ENCODE data around the gene SLAMF8.

Gene SLAMF8

GRCh38 chr1:159857889-159858288 lies 31.2 kb downstream of the SLAMF8 start:
- TF ChIP-seq, protein P1, sequence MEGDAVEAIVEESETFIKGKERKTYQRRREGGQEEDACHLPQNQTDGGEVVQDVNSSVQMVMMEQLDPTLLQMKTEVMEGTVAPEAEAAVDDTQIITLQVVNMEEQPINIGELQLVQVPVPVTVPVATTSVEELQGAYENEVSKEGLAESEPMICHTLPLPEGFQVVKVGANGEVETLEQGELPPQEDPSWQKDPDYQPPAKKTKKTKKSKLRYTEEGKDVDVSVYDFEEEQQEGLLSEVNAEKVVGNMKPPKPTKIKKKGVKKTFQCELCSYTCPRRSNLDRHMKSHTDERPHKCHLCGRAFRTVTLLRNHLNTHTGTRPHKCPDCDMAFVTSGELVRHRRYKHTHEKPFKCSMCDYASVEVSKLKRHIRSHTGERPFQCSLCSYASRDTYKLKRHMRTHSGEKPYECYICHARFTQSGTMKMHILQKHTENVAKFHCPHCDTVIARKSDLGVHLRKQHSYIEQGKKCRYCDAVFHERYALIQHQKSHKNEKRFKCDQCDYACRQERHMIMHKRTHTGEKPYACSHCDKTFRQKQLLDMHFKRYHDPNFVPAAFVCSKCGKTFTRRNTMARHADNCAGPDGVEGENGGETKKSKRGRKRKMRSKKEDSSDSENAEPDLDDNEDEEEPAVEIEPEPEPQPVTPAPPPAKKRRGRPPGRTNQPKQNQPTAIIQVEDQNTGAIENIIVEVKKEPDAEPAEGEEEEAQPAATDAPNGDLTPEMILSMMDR (IDR thresholded peaks at IDR 0.05; ENCODE audit: borderline replicate concordance, control extremely low read depth, extremely low read depth, insufficient read depth, missing control alignments) = no peak
- no peak for DNase-seq (ENCODE audit: low spot score)
- in situ Hi-C loops (cut with MboI; ENCODE audit: low sequenced_read_pairs, unreplicated experiment) = no loop called here

DNA sequence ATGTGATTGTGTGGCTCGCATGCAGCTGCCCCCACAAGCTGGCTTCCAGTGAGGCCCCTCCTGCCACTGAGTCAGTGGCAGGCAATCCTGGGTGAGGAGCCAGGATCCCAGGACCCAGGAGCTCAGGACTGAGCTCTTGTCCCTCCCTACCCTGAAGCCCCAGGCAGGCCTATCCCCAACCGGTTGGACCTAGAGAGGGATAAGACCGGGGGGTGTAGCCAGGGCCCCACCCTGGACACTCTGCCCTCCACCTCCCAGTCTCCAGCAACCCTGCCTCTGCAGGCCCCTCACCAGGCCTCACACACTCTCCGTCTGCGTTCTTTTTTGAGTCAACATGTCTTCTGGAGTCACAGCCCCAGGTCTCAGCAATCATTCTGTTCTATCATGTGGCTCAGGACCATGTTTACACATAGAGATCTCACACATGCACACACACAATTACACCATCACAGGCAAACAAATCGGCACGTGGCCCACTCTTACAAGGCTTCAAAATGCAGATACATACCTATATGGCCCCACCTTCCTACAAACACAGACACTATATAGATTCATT lies 33.2 kb downstream of the SLAMF8 start:
- DNase-seq (ENCODE audit: low spot score) = no peak
- TF ChIP-seq, protein P1 (IDR thresholded peaks at IDR 0.05; ENCODE audit: borderline replicate concordance, control extremely low read depth, extremely low read depth, insufficient read depth, missing control alignments) = no peak
- in situ Hi-C loops (cut with MboI; ENCODE audit: low sequenced_read_pairs, unreplicated experiment) = no loop called here

GRCh38 chr1:159860456-159860855 lies 33.8 kb downstream of the SLAMF8 start:
- no peak for DNase-seq (ENCODE audit: low spot score)
- TF ChIP-seq, protein P1 (IDR thresholded peaks at IDR 0.05; ENCODE audit: borderline replicate concordance, control extremely low read depth, extremely low read depth, insufficient read depth, missing control alignments) = no peak
- in situ Hi-C loops (cut with MboI; ENCODE audit: low sequenced_read_pairs, unreplicated experiment) = no loop called here

- in situ Hi-C loops (cut with MboI; ENCODE audit: low sequenced_read_pairs, unreplicated experiment) = no loop called here
- TF ChIP-seq, protein P1 (IDR thresholded peaks at IDR 0.05; ENCODE audit: borderline replicate concordance, control extremely low read depth, extremely low read depth, insufficient read depth, missing control alignments) = no peak
- DNase-seq (ENCODE audit: low spot score) = no peak
These were observed 34.5 kb downstream of the SLAMF8 start for GRCh38 chr1:159861218-159861617.

- no peak for DNase-seq (ENCODE audit: low spot score)
- TF ChIP-seq, protein P1 (IDR thresholded peaks at IDR 0.05; ENCODE audit: borderline replicate concordance, control extremely low read depth, extremely low read depth, insufficient read depth, missing control alignments) = no peak
- in situ Hi-C loops (cut with MboI; ENCODE audit: low sequenced_read_pairs, unreplicated experiment) = no loop called here
These were observed 35.4 kb downstream of the SLAMF8 start for GRCh38 chr1:159862031-159862430.

GRCh38 chr1:159862557-159862956 lies 35.9 kb downstream of the SLAMF8 start, which contains the start of gene VSIG8:
Gene VSIG8, minus strand, starts transcription at chr1:159862657. Its CDS starts 136 bp downstream, at chr1:159862521.
- DNase-seq (ENCODE audit: low spot score) = no peak
- TF ChIP-seq, protein P1 (IDR thresholded peaks at IDR 0.05; ENCODE audit: borderline replicate concordance, control extremely low read depth, extremely low read depth, insufficient read depth, missing control alignments) = no peak
- in situ Hi-C loops (cut with MboI; ENCODE audit: low sequenced_read_pairs, unreplicated experiment) = no loop called here

Data from GM13976 (cell line).